ENCODE results near the gene ACSF3. TPM values are rescaled to one million over a fixed set of nuclear protein-coding genes. Genes with fewer than 3 reads are reported as not detected.
"Not testable (repeated sequence)": the region's sequence is repeated elsewhere in the genome, so short reads cannot be mapped to it uniquely, and the experiment has no call there.

Gene ACSF3
- total RNA-seq, 1 donor from 2014 or later, result 16.2 TPM

DNA sequence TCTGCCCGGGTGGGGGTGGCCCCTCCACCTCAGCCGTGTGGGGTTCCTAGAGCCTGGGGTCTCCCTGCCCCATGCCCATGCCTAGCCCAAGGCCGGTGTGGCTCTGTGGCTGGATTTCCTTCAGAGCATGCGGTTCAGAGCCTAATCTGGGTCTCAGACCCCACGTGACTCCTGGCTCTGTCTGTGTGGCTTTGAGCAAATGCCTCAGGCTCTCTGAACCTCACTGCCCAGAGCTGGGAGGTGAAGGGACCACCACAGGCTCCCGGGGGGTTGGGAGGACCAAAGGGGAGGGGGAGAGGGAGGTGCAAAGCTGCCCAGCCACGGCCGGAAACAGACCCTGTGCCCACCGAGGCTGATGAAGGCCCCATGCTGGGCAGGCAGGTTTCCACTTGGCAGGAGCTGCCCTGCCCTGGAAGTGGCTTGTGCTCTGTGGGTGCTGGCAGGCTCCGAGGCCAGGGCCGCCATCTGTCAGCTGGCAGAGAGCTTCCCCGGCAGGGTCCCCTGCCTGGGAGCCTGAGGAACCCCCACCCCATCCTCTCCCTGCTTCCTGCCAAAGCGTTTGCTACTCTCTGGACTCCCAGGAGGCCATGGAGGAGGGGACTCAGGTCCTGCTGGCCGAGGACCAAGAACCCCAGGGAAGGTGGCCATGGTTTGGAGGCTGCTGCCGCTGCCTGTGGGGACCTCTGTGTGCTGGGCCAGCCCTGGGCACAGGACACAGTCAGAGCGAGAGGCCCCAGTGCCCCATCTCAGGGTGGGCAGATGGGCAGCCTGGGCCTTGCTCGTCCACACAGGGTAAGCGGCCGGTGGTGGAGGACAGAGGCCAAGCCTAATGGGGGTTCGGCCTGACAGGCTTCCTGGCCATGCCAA is 81.9 kb downstream of the ACSF3 start:
- no peak for DNase-seq

DNA sequence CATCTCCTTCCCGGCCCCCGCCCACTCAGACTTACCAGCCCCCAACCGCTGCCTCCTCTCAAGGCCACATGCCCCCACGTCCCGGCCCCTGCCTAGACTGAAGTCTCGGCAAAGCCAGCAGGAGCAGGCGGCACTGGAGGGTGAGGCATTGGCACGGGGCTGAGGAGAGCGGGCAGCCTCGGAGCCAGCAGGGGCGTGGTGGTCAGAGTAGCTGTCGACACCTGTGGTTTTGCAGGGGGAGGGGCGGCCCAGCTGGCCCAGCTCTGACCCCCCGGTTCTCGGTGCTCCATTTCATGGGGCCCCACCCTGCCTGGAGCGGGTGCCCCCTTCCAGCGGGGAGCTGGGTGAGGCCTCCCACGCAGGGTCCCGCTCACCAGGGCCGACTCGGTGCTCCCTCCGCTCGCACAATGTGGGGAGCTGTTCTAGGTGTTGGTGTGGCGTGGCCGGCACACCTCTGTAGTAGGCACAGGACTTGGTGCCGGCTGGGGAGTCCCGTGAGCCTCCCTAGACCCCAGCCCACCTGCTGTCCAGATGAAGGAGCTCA is 82.6 kb downstream of the ACSF3 start:
- DNase-seq, result no peak

DNA sequence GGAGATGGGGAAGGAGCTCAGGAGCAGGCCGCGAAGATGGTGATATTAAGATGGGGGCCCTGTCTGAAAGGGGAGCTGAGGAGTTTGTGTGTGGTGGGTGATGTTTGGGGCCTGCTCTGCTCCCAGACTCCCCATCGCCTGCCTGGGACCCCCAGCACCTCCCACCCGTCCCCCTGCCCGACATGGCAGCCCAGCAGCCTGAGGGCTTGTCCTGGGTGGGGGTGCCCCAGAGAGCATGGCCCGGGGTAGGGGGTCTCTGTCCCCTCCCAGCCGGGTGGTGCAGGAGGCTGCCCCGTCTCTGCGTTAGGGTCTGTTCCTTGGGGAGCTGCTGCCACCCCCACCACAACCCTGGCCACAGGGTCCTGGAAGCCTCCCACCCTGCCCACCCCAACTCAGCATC is 83.1 kb downstream of the ACSF3 start:
- DNase-seq, result no peak

DNA sequence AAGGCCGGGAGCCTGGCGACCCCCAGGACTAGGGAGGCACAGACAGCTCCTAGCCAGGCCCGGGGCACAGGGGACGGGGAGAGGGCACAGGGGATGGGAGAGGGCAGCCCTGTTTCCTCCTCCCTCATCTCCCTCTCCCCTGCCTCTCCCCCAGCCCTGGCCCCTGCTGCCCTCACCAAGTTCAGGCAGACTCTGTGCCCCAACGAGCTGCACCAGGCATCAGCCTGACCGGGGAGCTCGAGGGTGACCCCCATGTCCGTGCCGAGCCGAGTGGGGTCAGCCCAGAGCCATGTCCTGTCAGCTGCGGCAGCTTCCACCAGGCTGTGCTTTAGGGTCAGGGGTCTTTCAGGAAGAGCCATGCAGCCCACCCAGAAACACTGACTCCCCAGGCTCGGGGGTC is 83.8 kb downstream of the ACSF3 start:
- no peak for DNase-seq

DNA sequence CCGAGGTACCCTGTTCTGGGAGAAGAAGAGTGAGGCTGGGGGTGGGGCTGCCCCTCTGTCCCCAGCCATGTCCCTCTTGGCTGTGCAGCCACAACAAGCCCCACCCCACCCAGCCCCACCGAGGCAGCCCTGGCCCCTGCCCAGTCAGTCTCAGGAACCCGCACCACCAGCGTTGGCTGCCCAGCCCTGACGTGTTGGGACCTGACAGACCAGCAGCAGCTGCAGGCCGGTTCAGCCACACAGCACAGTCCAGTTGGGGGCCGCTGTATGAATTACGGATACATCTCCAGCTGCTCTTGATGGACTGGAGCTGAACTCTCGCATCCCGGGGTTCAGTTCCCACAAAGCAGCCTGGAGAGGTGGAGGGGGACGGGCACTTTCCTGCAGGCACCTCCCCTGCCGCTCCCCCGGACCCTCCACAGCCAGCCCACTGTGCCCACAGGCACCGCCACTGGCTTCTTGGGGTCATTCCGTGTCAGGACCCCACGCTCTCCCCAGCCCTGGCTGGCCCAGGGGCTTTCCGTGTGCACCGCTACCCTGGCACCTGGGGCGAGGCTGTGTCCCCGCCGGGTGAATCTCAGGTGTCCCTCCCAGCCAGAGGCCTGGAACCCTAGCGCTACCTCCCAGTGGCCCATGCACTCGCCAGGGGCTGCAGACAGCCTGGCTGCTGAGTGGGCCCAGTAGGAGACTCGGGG is 84.9 kb downstream of the ACSF3 start:
- no peak for DNase-seq

DNA sequence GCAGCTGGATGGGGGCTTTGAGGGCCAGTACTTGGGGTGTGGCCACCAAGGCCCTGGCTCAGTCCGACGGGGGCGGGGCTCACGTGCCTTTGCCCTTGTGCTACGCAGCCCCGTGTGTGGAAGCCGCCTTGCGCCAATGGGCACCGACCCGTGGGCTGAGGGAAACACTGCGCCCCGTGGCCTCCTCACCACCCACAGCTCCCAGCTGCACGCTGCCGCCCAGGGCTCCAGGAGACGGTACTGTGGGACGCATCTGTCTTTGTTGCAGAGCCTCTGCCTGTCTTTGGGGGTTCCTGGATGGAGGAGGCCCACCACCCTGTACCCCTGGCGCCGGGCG is 85.5 kb downstream of the ACSF3 start:
- no peak for DNase-seq

DNA sequence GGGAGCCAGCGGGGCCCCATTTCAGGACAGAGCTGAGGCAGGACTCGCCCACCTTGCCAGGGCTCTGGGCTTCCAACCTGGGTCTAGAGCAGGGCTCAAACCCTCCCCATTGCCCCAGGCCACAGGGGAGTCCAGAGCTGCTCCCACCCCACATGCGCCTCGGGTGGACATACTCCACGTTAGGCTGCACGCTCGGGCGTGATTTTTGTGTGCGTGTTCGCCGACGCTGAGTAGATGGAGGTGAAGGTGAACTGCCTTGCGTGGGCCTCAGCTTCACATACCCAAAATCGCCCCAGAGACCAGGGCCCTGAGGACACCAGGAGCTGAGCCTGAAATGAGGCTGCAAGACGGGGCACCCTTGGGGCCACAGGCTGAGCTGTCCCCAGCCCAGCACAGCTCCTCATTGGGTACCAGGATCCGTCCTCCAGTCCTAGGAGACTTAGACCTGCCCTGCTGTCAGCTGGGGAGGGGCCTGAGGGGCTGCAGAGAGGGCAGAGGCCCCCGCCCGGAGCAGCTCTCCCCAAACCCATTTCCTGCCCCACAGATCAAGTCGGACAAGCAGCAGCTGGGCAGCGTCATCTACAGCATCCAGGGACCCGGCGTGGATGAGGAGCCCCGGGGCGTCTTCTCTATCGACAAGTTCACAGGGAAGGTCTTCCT is 86.1 kb downstream of the ACSF3 start:
- DNase-seq, result no peak

DNA sequence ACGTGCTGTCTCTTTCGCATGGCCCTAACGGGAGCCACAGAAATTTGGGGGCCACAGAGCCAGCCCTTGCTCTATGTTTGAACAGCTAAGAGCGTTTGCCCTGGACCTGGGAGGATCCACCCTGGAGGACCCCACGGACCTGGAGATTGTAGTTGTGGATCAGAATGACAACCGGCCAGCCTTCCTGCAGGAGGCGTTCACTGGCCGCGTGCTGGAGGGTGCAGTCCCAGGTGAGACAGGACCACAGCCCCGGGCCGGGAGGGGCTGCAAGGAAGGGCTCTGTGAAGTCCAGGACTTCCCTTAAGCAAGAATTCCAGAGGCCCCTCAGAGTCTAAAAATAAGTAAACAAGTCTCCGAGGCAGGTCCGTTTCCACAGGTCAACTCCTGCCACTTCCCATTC is 89.8 kb downstream of the ACSF3 start:
- no peak for DNase-seq

DNA sequence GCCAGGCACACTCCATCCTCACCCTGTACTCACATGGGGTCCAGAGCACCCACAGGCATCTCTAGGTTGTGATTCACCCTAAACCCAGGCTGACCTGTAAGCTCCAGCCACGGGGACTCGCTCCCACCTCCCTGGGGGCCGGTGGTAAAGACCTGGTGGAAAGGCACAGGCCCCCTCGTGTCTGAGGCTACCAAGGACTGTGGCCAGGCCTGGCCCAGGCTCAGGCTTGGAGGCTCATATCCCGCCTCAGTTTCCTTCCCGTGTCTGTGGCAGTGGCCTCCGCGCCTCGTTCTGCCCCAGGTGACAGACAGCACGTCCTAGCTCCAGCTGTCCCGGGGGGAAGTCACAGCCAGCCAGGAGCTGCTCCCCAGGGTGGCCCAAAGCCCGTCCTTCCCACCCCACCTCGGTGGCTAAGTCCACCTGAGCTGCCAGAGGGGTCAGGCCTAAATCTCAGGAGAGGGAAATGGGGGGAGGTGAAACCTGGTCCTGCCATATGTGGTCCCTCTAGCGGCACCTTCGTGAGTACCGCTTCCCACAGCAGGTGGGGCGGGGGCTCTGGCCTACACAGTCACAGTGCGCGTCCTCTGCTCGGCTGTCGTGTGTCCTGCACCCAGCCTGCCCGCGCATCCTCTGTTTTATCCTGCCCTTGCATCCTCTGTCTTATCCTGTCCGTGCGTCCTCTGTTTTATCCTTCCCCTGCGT is 90.5 kb downstream of the ACSF3 start:
- DNase-seq, result no peak

DNA sequence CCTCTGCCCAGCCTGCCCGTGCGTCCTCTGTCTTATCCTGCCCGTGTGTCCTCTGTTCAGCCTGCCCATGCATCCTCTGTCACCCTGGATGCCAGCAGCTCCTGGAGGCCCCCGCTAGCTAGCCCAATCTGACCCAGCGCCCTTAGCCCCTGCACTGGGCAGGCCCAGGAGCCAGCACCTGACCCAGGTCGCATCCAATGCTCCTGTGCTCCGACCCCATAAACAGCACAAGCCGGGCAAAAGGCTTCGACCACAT is 91.0 kb downstream of the ACSF3 start:
- no peak for DNase-seq

DNA sequence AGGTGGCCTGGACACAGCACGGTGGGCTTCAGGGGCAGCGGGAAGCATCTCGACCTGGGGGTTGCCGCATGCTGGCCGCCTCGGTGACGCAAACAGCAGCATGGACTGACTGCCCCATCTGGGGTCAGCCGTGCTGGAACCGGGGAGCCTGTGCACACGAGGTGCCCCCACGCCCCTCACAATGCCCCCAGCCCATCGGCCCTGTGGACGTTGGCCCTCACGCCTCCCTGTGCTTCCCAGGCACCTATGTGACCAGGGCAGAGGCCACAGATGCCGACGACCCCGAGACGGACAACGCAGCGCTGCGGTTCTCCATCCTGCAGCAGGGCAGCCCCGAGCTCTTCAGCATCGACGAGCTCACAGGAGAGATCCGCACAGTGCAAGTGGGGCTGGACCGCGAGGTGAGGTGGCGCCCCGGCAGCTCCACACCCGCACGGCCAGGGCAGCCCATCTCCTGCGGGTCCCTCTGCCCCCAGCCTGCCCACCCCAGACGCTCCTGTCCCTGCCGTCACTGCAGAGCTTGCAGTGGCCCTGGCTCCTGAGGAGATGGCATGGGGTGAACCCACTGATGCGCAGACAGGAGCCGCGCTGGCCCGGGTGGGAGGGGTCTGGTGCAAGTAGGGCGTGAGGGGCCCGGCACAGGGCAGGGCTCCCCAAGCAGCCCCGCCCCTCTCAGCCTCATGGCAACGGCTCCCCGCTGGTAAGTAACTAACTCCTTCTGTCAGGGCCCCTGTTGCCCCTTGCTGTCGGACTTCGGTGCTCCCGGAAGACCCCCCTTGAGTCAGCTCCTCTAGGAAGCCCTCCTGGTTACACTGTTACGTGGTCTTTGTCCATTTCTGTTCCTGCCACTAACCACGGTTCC is 91.5 kb downstream of the ACSF3 start:
- DNase-seq, result no peak

DNA sequence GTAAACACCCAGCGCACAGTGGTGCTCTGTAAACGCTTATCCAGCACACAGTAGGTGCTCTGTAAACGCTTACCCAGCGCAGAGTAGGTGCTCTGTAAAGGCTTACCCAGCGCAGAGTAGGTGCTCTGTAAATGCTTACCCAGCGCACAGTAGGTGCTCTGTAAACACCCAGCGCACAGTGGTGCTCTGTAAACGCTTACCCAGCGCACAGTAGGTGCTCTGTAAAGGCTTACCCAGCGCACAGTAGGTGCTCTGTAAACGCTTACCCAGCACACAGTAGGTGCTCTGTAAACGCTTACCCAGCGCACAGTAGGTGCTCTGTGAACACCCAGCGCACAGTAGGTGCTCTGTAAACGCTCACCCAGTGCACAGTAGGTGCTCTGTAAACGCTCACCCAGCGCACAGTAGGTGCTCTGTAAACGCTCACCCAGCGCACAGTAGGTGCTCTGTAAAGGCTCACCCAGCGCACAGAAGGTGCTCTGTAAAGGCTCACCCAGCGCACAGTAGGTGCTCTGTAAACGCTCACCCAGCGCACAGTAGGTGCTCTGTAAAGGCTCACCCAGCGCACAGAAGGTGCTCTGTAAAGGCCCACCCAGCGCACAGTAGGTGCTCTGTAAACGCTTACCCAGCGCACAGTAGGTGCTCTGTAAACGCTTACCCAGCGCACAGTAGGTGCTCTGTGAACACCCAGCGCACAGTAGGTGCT is 92.4 kb downstream of the ACSF3 start:
- DNase-seq, result not testable (repeated sequence)

DNA sequence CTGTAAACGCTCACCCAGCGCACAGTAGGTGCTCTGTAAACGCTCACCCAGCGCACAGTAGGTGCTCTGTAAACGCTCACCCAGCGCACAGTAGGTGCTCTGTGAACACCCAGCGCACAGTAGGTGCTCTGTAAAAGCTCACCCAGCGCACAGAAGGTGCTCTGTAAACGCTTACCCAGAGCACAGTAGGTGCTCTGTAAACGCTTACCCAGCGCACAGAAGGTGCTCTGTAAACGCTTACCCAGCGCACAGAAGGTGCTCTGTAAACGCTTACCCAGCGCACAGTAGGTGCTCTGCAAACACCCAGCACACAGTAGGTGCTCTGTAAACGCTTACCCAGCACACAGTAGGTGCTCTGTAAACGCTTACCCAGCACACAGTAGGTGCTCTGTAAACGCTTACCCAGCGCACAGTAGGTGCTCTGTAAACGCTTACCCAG is 93.0 kb downstream of the ACSF3 start:
- not testable (repeated sequence) for DNase-seq

DNA sequence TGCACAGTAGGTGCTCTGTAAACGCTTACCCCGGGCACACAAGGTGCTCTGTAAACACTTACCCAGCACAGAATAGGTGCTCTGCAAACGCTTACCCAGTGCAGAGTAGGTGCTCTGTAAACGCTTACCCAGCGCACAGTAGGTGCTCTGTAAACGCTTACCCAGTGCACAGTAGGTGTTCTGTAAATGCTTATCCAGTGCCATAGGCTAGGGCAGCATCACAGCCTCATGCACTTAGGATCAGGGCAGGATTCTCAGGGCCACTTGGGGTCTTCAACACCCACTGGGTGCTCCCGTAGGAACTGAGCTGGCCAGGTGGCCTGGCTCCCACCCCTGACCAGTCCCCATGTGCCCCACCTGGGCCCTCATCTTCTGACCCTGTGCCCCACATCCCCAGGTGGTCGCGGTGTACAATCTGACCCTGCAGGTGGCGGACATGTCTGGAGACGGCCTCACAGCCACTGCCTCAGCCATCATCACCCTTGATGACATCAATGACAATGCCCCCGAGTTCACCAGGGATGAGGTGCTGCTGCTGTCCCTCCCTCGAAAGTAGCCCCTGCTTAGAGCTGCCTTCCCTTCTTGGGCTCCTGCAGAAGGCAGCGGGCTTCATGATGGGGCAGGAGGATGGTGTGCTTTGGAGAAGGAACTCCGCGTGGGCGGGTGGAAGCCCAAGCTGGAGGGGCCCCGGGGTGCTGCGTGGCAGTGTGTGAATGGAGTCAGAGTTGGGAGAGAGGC is 93.5 kb downstream of the ACSF3 start:
- no peak for DNase-seq

DNA sequence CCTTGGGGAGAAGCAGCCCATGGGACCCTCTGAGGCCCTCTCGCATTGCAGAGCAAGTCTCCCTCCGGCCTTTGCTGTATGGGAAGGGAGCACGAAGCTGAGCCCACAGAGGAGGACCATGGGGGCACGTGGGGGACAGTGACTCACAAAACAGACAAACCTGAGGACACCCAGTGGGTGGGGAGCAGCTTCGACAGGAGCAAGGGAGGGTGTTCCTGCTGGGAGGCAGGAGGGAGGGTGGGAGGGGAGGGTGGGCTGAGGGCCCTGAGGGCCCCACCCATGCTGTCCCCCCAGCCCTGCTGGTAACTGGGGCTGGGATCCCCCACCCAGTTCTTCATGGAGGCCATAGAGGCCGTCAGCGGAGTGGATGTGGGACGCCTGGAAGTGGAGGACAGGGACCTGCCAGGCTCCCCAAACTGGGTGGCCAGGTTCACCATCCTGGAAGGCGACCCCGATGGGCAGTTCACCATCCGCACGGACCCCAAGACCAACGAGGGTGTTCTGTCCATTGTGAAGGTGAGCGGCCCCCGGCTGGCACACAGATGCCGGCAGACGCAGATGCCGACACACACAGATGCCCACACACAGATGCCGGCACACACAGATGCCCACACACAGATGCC is 94.2 kb downstream of the ACSF3 start:
- no peak for DNase-seq

DNA sequence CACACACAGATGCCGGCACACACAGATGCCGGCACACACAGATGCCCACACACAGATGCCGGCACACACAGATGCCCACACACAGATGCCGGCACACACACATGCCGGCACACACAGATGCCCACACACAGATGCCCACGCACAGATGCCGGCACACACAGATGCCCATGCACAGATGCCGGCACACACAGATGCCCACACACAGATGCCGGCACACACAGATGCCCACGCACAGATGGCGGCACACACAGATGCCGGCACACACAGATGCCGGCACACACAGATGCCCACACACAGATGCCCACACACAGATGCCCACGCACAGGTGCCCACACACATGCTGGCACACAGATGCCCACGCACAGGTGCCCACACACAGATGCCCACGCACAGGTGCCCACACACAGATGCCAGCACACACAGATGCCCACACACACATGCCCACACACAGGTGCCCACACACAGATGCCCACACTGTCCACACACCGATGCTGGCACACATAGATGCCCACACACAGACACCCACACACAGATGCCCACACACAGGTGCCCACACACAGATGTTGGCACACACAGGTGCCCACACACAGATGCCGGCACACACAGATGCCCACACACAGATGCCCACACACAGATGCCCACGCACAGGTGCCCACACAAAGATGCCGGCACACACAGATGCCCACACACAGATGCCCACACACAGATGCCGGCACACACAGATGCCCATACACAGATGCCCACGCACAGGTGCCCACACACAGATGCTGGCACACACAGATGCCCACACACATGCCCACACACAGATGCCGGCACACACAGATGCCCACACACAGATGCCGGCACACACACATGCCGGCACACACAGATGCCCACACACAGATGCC is 95.1 kb downstream of the ACSF3 start:
- not testable (repeated sequence) for DNase-seq

DNA sequence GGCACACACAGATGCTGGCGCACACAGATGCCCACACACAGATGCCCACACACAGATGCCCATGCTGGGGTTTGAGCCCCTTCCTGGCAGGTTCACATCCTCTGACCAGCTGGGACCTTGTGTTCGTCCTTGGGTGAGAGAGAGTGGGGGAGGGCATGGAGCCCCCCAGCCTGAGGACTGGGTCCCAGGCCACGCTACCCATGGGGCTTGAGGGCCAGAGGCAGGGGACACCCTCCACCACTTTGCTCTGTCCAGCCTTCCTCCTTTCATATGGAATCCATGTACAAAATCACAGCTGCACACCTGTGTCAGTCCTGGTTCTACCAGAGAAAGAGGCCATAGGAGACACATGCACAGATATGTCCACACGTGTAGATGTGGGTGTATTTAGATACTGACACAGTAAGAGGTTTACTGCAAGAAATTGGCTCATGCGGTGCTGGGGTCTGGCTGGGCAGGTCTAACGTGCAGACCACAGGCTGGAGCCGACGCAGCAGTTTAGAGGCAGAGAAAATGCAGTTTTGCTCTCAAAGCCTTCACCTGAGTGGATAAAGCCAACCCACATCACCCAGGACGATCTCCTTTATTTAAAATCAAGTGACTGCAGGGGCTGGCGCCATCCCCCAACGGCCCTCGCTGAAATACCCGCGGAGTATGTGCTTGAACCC is 95.8 kb downstream of the ACSF3 start:
- DNase-seq, result no peak
